Measurements from ENCODE around the gene PHKA1. TPM values are rescaled to one million over a fixed set of nuclear protein-coding genes. Genes with fewer than 3 reads are reported as not detected.

The PHKA1 gene
- total RNA-seq, 2 donors from 2014 or later, result 6.7 to 10.2 TPM

- H3K27ac ChIP-seq (ENCODE audit: low read depth, low read length), result no peak overlapping the region
- peaks cover under 1% of the 10 kb centered on the region for H3K36me3 Mint-ChIP-seq (ENCODE audit: low read depth)
- H3K27me3 Mint-ChIP-seq (ENCODE audit: insufficient read depth), result peaks cover 10% of the 10 kb centered on the region
- H3K4me3 Mint-ChIP-seq, result no peak overlapping the region
- no peaks in the 10 kb centered on the region for H3K9me3 ChIP-seq (ENCODE audit: control insufficient read depth, low read length)
- H3K36me3 ChIP-seq (ENCODE audit: control insufficient read depth, insufficient read depth, low read length), result no peaks in the 10 kb centered on the region
- 92 to 94% methylated on average over 2 to 7 of the region's 7 CpGs for WGBS, 2 experiments (ENCODE audit: insufficient coverage in 1 of 2, insufficient read length in 1 of 2)
- no peaks in the 10 kb centered on the region for H3K27me3 ChIP-seq (ENCODE audit: control insufficient read depth, insufficient read depth, low read length, poor library complexity, severe bottlenecking)
- peaks cover 3% of the 10 kb centered on the region for H3K4me1 Mint-ChIP-seq
- H3K9me3 Mint-ChIP-seq, result peaks cover 45% of the 10 kb centered on the region
- TF ChIP-seq CTCF (conservative IDR thresholded peaks at IDR 0.05), result no peak
- no peaks in the 10 kb centered on the region for H3K4me1 ChIP-seq (ENCODE audit: control insufficient read depth, insufficient read depth, low read length)
- no peak for DNase-seq
- H3K9ac ChIP-seq (ENCODE audit: extremely low read depth, low read length, poor library complexity, severe bottlenecking), result no peak overlapping the region
- H3K27ac Mint-ChIP-seq, result no peak overlapping the region
- H3K4me3 ChIP-seq (ENCODE audit: low read length), result no peak overlapping the region
Measured at GRCh38 chrX:72576141-72576894, 137.8 kb downstream of the PHKA1 start.

- Mint-ChIP-seq H3K27ac (no peak overlapping the region), H3K27me3 (ENCODE audit: insufficient read depth) (peaks cover 10% of the 10 kb centered on the region), H3K4me1 (peaks cover 3% of the 10 kb centered on the region), H3K9me3 (peaks cover 61% of the 10 kb centered on the region), H3K4me3 (peak overlapping the region; percentile 83), H3K36me3 (ENCODE audit: low read depth) (peaks cover 8% of the 10 kb centered on the region)
- 0% methylated on average over 5 of the region's 7 CpGs; no CpG with 5 or more reads in 1 of the 2 experiments for WGBS, 2 experiments (ENCODE audit: insufficient coverage in 1 of 2, insufficient read length in 1 of 2)
- Histone ChIP-seq H3K9me3 (ENCODE audit: control insufficient read depth, low read length) (no peaks in the 10 kb centered on the region), H3K4me3 (ENCODE audit: low read length) (peak overlapping the region; percentile 96), H3K9ac (ENCODE audit: extremely low read depth, low read length, poor library complexity, severe bottlenecking) (peak overlapping the region; percentile 71), H3K4me1 (ENCODE audit: control insufficient read depth, insufficient read depth, low read length) (no peaks in the 10 kb centered on the region), H3K27ac (ENCODE audit: low read depth, low read length) (no peak overlapping the region), H3K27me3 (ENCODE audit: control insufficient read depth, insufficient read depth, low read length, poor library complexity, severe bottlenecking) (no peaks in the 10 kb centered on the region), H3K36me3 (ENCODE audit: control insufficient read depth, insufficient read depth, low read length) (peaks cover 7% of the 10 kb centered on the region)
- DNase-seq, result no peak
- no peak for TF ChIP-seq CTCF (conservative IDR thresholded peaks at IDR 0.05)
Measured at GRCh38 chrX:72573158-72573511, 141.0 kb downstream of the PHKA1 start.

DNA sequence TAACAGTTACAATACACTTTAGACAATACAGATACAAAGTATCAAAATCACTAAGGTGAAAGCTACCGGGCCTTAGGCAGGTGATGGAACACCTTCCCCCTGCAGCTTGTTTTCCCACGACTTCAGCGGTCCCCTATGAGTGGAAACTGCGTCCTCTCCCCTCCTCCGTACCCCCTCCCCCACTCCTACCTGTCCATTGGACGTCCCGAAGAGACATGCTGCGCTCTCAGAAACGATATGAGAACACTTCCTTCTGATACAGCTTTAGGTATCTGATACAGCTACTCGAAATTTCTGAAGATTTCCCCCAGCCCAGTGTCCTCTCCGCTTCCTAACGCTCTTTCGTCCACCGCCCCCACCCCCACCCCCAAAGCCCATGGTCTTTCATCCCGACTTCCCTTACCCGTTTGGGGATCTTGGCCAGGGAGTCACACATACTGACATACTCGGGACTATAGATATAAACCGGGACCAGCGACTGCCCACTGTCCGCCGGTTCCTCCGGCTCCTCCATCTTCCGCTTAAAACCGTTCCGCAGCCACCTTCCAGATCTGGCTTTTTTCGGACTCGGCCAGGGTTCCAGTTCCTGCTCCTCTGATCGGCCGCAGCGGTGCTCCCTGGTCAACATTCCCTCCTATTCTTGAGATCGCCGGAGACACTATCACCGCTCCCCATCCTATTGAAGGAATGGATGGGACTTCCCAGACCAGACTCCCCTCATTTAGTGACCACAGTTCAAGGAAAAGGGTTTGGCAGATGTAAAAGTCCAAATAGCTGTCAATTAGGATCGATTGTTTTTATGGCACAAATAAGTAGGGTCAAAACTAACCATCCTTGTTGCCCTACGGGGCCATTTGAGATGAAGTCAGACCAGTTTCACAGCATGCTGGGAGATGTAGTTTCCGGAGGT is 141.6 kb downstream of the PHKA1 start, which contains the start of gene HDAC8:
HDAC8 (minus strand) TSS at position 596 of the 910 bp plus-strand sequence; CDS start at position 514, 82 bp downstream.
- DNase-seq, result peak; percentile 86
- Mint-ChIP-seq H3K27me3 (ENCODE audit: insufficient read depth) (peaks cover 10% of the 10 kb centered on the region), H3K36me3 (ENCODE audit: low read depth) (peaks cover 13% of the 10 kb centered on the region), H3K4me1 (peaks cover 3% of the 10 kb centered on the region), H3K9me3 (peaks cover 61% of the 10 kb centered on the region), H3K27ac (peak within 1 kb of the TSS; percentile 93), H3K4me3 (peak within 1 kb of the TSS; percentile 83)
- TF ChIP-seq CTCF (conservative IDR thresholded peaks at IDR 0.05), result no peak
- Histone ChIP-seq H3K4me3 (ENCODE audit: low read length) (peak within 1 kb of the TSS; percentile 96), H3K4me1 (ENCODE audit: control insufficient read depth, insufficient read depth, low read length) (no peaks in the 10 kb centered on the region), H3K9me3 (ENCODE audit: control insufficient read depth, low read length) (no peaks in the 10 kb centered on the region), H3K27ac (ENCODE audit: low read depth, low read length) (no peak within 1 kb of the TSS), H3K27me3 (ENCODE audit: control insufficient read depth, insufficient read depth, low read length, poor library complexity, severe bottlenecking) (no peaks in the 10 kb centered on the region), H3K9ac (ENCODE audit: extremely low read depth, low read length, poor library complexity, severe bottlenecking) (peak within 1 kb of the TSS; percentile 71), H3K36me3 (ENCODE audit: control insufficient read depth, insufficient read depth, low read length) (peaks cover 13% of the 10 kb centered on the region)
- 0% methylated on average over 4 to 36 of the region's 36 CpGs for WGBS, 2 experiments (ENCODE audit: insufficient coverage in 1 of 2, insufficient read length in 1 of 2)

Data from endodermal cell (in vitro differentiated cells).